OCI-LY3 (cell line): ENCODE results near the gene TNS3.

Experiments
- CTCF ChIP-seq: fragments of 200-600, 300-600 bp; sonication (generic); IDR thresholded peaks from 2 replicates; pipeline ENCODE4 v1.5.1; 2014; ENCODE audit warnings: antibody characterized with exemption, low read length, low read depth
- EZH2phosphoT487 ChIP-seq: fragments of 200-600 bp; shearing (Covaris generic); IDR thresholded peaks from 2 replicates; pipeline ENCODE4 v1.6.1; 2018; ENCODE audit warnings: antibody characterized with exemption, mixed run types, low read depth

GRCh38 chr7:47376991-47377616, 204.8 kb downstream of the TNS3 start:
- TF ChIP-seq CTCF (no peak), EZH2phosphoT487 (no peak)
